Muscle of back (tissue), 11 donors: ENCODE measurements around the gene SPINT3. TPM values are rescaled to one million over a fixed set of nuclear protein-coding genes. Genes with fewer than 3 reads are reported as not detected.
A peak's percentile ranks its signal among the peaks of the same experiment; 100 is the strongest.
"Not testable (repeated sequence)": the region's sequence is repeated elsewhere in the genome, so short reads cannot be mapped to it uniquely, and the experiment has no call there.

Experiments used
- DNase-seq, 3 donors: peaks; one replicate each; pipeline versions ENCODE4 v3.0.0 to v3.0.0-alpha.2; 2013
- polyA plus RNA-seq, 10 donors: library from polyadenylated mRNA; unstranded; fragments of 120-200 nt; gene quantifications; one replicate each; pipeline ENCODE4 v1.2.1, GENCODE V29; 2013; ENCODE audit not compliant: insufficient read length in 10 of 10

SPINT3 gene
- polyA plus RNA-seq, 10 donors = not detected

GRCh38 chr20:45503403-45503802 lies 12.0 kb downstream of the SPINT3 start:
- no peak for DNase-seq

GRCh38 chr20:45502561-45502960 lies 12.9 kb downstream of the SPINT3 start:
- no peak for DNase-seq

- DNase-seq = no peak
These were observed 13.8 kb downstream of the SPINT3 start for GRCh38 chr20:45501600-45501999.

GRCh38 chr20:45500022-45500421 lies 15.4 kb downstream of the SPINT3 start:
- no peak for DNase-seq

GRCh38 chr20:45497971-45498494 lies 17.4 kb downstream of the SPINT3 start:
- DNase-seq = no peak

- DNase-seq = no peak
These were observed 19.3 kb downstream of the SPINT3 start for GRCh38 chr20:45496166-45496565.

- no peak for DNase-seq
These were observed 19.9 kb downstream of the SPINT3 start for GRCh38 chr20:45495501-45495941.

- DNase-seq = no peak
These were observed 26.3 kb downstream of the SPINT3 start for GRCh38 chr20:45489083-45489531.

- DNase-seq = no peak
These were observed 28.2 kb downstream of the SPINT3 start for GRCh38 chr20:45487231-45487635.

- DNase-seq = no peak
These were observed 30.0 kb downstream of the SPINT3 start for GRCh38 chr20:45485388-45485787.

GRCh38 chr20:45484676-45485075 lies 30.7 kb downstream of the SPINT3 start:
- no peak for DNase-seq

GRCh38 chr20:45479822-45480221 lies 35.6 kb downstream of the SPINT3 start:
- DNase-seq = no peak

GRCh38 chr20:45477530-45478148 lies 37.8 kb downstream of the SPINT3 start:
- not testable (repeated sequence) for DNase-seq

GRCh38 chr20:45472286-45472685 lies 43.1 kb downstream of the SPINT3 start:
- DNase-seq = not testable (repeated sequence)

GRCh38 chr20:45470937-45471336 lies 44.5 kb downstream of the SPINT3 start:
- DNase-seq = no peak

GRCh38 chr20:45470262-45470931 lies 45.0 kb downstream of the SPINT3 start:
- peak in 1 of 3 donors; percentile 52 for DNase-seq

- DNase-seq = peak in 1 of 3 donors; percentile 11
These were observed 45.8 kb downstream of the SPINT3 start, which contains the start of gene WFDC2 for GRCh38 chr20:45469336-45470261. Gene WFDC2, plus strand, starts transcription at chr20:45469753. Its CDS starts 29 bp downstream, at chr20:45469782.

GRCh38 chr20:45467861-45468260 lies 47.6 kb downstream of the SPINT3 start:
- DNase-seq = no peak

GRCh38 chr20:45467172-45467571 lies 48.2 kb downstream of the SPINT3 start:
- no peak for DNase-seq

GRCh38 chr20:45465491-45466266 lies 49.7 kb downstream of the SPINT3 start:
- DNase-seq = no peak

- no peak for DNase-seq
These were observed 51.7 kb downstream of the SPINT3 start for GRCh38 chr20:45463709-45464108.
